HL-60 (cell line): ENCODE measurements around the gene NHLH2.

ENCODE experiments used
- GABPA ChIP-seq: IDR thresholded peaks from 2 replicates; pipeline ENCODE4 v1.6.1; 2012; ENCODE audit warnings: low read depth
- POLR2AphosphoS5 ChIP-seq: IDR thresholded peaks from 2 replicates; pipeline ENCODE4 v1.6.1; 2012; ENCODE audit warnings: low read depth
- TF ChIP-seq, protein P1 (sequence below): IDR thresholded peaks from one replicate; pipeline ENCODE4 v1.5.1; 2011; ENCODE audit warnings: low read length, control low read depth, inconsistent platforms; ENCODE audit not compliant: insufficient read depth
- TF ChIP-seq, protein P2 (sequence below): IDR thresholded peaks from 2 replicates; pipeline ENCODE4 v1.6.1; 2012; ENCODE audit warnings: low read depth; ENCODE audit not compliant: insufficient replicate concordance

DNA sequence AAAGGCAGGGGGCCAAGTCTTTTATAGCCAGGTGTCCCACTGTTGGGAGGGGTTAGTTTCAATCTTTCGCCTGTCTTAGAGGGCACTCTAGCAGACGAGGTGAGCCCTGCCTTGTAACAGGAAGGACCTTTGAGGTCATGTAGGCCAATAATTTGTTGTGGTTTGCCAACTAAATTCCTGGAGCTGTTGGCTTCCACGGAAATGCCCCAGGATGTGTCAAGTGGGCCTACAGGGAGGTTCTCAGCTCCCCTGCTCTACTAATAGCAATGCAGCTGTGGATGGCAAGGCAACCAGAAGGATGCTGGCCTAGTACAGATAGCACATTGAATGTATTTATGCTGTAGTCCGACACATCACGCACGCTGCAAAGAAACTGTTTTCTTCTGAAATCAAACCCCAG, 50.1 kb downstream of the NHLH2 start:
- TF ChIP-seq, protein P1, sequence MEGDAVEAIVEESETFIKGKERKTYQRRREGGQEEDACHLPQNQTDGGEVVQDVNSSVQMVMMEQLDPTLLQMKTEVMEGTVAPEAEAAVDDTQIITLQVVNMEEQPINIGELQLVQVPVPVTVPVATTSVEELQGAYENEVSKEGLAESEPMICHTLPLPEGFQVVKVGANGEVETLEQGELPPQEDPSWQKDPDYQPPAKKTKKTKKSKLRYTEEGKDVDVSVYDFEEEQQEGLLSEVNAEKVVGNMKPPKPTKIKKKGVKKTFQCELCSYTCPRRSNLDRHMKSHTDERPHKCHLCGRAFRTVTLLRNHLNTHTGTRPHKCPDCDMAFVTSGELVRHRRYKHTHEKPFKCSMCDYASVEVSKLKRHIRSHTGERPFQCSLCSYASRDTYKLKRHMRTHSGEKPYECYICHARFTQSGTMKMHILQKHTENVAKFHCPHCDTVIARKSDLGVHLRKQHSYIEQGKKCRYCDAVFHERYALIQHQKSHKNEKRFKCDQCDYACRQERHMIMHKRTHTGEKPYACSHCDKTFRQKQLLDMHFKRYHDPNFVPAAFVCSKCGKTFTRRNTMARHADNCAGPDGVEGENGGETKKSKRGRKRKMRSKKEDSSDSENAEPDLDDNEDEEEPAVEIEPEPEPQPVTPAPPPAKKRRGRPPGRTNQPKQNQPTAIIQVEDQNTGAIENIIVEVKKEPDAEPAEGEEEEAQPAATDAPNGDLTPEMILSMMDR, result no peak
- TF ChIP-seq POLR2AphosphoS5 (no peak), GABPA (no peak)
- TF ChIP-seq, protein P2, sequence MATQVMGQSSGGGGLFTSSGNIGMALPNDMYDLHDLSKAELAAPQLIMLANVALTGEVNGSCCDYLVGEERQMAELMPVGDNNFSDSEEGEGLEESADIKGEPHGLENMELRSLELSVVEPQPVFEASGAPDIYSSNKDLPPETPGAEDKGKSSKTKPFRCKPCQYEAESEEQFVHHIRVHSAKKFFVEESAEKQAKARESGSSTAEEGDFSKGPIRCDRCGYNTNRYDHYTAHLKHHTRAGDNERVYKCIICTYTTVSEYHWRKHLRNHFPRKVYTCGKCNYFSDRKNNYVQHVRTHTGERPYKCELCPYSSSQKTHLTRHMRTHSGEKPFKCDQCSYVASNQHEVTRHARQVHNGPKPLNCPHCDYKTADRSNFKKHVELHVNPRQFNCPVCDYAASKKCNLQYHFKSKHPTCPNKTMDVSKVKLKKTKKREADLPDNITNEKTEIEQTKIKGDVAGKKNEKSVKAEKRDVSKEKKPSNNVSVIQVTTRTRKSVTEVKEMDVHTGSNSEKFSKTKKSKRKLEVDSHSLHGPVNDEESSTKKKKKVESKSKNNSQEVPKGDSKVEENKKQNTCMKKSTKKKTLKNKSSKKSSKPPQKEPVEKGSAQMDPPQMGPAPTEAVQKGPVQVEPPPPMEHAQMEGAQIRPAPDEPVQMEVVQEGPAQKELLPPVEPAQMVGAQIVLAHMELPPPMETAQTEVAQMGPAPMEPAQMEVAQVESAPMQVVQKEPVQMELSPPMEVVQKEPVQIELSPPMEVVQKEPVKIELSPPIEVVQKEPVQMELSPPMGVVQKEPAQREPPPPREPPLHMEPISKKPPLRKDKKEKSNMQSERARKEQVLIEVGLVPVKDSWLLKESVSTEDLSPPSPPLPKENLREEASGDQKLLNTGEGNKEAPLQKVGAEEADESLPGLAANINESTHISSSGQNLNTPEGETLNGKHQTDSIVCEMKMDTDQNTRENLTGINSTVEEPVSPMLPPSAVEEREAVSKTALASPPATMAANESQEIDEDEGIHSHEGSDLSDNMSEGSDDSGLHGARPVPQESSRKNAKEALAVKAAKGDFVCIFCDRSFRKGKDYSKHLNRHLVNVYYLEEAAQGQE, result no peak
